ENCODE results near the gene SOCS2. TPM values are rescaled to one million over a fixed set of nuclear protein-coding genes. Genes with fewer than 3 reads are reported as not detected.

Gene SOCS2
- total and polyA plus RNA-seq, 10 of the 15 experiments (the other 5 are each of a cell fraction or from before 2014, with no cell fraction given): 2.6 to 12.0 (median 7.2) TPM

DNA sequence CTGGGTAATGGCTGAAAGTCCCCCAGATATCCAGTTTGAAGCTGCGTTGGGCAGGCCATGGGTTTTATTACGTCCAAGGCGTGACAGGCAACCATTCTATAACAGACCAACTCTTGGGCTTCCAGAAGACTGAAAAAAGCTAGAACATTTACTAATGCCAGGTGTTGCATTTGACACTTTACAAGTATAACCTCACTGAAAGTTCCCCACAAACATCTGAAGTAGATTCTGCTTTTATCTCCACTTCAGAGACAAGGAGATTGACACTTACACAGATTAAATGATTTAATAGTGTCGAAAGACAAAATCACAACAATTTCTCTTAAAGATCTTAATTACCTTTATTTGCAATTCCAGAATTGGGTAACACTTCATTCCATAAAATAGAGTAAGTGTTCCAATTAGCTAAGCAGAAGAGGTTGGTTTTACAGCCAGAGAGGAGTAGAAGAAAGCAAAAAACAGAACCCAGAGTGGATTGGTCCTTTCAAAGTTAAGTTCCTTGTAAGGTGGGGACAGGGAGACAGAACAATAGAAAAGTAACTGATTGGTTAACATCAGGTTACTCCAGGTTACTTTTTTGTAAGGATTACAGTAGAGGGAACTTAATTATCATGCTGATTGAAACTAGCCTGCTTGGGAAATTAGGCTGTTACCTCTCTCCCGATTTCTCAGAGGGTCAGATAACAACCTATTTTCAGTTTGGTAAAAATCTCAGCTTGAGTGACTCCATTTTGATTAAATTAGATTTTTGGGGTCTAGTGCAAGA lies 11.3 kb downstream of the SOCS2 start:
- ChIA-PET RAD21 (ENCODE audit: unreplicated experiment) (no interaction called here), POLR2A (no interaction called here), CTCF (interaction anchor here (1.1 to 1.3 kb wide), 2 partner anchors 10 to 29 kb away, joined by 4 read pairs; no protein-coding TSS in a partner anchor), SMC1A (ENCODE audit: uncharacterized antibody, unreplicated experiment) (interaction anchor here (1.2 to 1.6 kb wide), 4 partner anchors 9 to 517 kb away, joined by 3 to 8 read pairs (median 6); no protein-coding TSS in a partner anchor)
- FAIRE-seq (no peak), ATAC-seq (no peak), DNase-seq (ENCODE audit: low read depth, low spot score) (no peak)
- no peaks in the 10 kb centered on the region for H3K79me2 ChIP-seq (ENCODE audit: control insufficient read depth, insufficient read depth, low read length)
- no peak overlapping the region for H3K27ac ChIP-seq (ENCODE audit: control insufficient read depth, insufficient read depth)
- no peaks in the 10 kb centered on the region for H4K20me1 ChIP-seq (ENCODE audit: control insufficient read depth, insufficient read depth)
- H3K9ac ChIP-seq (ENCODE audit: control insufficient read depth, insufficient read depth, low read length): no peak overlapping the region
- no peaks in the 10 kb centered on the region; a peak in 1 of 4 replicates for H3K27me3 ChIP-seq (replicated peaks in 1 of 2; ENCODE audit: control insufficient read depth in 2 of 2, insufficient read depth in 2 of 2, low read length in 1 of 2)
- no peak overlapping the region for H3K4me3 ChIP-seq
- BruUV-seq (replicated peaks): no TSS peak
- intact Hi-C loops (cut with micrococcal nuclease; ENCODE audit: unreplicated experiment): no loop called here
- no peaks in the 10 kb centered on the region for H3K4me1 ChIP-seq (ENCODE audit: control insufficient read depth, insufficient read depth, low read length)
- no peaks in the 10 kb centered on the region for H3K36me3 ChIP-seq (ENCODE audit: control insufficient read depth in 2 of 2, insufficient read depth in 2 of 2, low read length in 1 of 2)
- no peaks in the 10 kb centered on the region for H3K9me3 ChIP-seq (replicated peaks; ENCODE audit: control insufficient read depth, insufficient read depth, low read length)
- 81% methylated on average over 5 of the region's 5 CpGs for WGBS (ENCODE audit: insufficient coverage, insufficient replicate concordance, low lambda C conversion rate, missing lambda C conversion rate)
- no peak overlapping the region for H3K4me2 ChIP-seq (ENCODE audit: control insufficient read depth, insufficient read depth)
- no peak overlapping the region for H2AFZ ChIP-seq (ENCODE audit: control insufficient read depth, low read depth, low read length)
- TF ChIP-seq EZH2 (IDR thresholded peaks at IDR 0.05; ENCODE audit: borderline replicate concordance, control insufficient read depth, low read depth, low read length): no peak
- no peak for TF ChIP-seq GABPA (IDR thresholded peaks at IDR 0.05; ENCODE audit: low read depth)
- TF ChIP-seq HDAC2 (IDR thresholded peaks at IDR 0.05): no peak
- no peak for TF ChIP-seq POLR2AphosphoS5 (IDR thresholded peaks at IDR 0.05; ENCODE audit: low read length)
- no peak for TF ChIP-seq RBBP5 (conservative IDR thresholded peaks at IDR 0.05)
- TF ChIP-seq CBFB (IDR thresholded peaks at IDR 0.05; ENCODE audit: low read depth): no peak
- TF ChIP-seq, protein P1, sequence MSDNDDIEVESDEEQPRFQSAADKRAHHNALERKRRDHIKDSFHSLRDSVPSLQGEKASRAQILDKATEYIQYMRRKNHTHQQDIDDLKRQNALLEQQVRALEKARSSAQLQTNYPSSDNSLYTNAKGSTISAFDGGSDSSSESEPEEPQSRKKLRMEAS (IDR thresholded peaks at IDR 0.05; ENCODE audit: low read depth, low read length): no peak
- TF ChIP-seq MEF2A (IDR thresholded peaks at IDR 0.05; ENCODE audit: insufficient read depth, low read depth, low read length): no peak
- in situ Hi-C loops (cut with MboI): no loop called here

All from GM12878 (cell line).